GM19035 (cell line): ENCODE measurements around the gene CHAT.

Source experiments
- ATAC-seq: cut with Tn5 transposase; IDR thresholded peaks from one replicate; pipeline ENCODE4 v1.9.1; 2021; ENCODE audit not compliant: unreplicated experiment

The CHAT gene

DNA sequence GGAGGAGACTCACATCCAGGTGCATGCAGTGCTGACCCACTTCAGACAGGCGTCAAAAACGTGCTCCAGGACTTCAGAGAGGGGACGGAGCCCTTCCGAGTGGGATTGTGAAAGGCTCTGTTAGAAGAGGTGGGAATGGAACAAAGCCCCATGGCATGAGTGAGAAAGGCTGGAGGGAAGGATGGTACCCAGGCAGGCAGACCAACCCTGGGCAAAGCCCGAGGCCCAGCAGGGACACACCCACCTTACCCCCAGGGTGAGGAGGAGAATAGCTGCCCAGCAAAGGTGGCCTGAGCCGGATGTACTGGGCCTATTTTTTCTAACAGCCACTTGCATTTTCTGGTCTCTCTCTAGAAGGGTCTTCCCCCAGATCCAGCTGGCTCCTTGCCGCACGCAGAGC lies 14.8 kb downstream of the CHAT start:
- no peak for ATAC-seq

DNA sequence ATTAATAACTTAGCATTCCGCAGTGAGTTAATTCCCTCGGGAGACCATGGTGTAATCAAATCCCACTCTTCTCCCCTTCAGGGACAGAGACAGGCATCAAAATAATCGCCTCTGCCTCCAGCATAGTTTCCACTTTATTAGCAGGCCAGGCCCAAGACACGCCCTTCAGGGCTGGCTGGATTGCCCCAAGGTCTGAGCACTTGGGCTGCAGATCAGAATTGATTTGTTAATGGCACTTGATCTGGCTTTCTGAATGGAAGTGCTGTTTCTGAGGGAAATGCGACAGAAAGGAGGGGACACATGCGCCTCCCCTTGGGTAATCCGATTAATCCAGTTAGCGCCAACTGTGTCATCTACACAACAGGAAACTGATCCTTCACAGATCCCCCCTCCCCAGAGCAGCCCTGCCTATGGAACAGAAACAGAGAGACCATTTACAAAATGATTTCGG lies 15.6 kb downstream of the CHAT start:
- ATAC-seq: no peak

DNA sequence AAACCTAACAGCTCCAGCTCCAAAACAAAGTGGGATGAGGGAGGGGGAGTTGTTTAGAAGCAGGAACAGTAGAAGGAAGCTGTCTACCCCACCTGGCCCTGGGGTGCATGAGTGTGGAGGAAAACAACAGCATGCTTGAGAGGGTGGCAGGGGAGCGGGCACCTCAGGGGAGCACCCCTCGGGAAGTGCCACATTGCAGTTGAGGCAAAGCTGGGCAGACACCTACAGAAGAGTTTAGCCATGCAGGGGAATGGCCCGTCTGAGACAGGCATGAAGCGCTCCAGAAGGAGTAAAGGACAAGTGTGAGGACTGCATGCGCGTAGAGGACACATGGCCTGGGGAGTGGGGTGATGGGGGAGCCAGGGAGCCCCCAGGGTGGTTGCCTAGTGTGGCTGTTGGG lies 18.1 kb downstream of the CHAT start:
- ATAC-seq: no peak

DNA sequence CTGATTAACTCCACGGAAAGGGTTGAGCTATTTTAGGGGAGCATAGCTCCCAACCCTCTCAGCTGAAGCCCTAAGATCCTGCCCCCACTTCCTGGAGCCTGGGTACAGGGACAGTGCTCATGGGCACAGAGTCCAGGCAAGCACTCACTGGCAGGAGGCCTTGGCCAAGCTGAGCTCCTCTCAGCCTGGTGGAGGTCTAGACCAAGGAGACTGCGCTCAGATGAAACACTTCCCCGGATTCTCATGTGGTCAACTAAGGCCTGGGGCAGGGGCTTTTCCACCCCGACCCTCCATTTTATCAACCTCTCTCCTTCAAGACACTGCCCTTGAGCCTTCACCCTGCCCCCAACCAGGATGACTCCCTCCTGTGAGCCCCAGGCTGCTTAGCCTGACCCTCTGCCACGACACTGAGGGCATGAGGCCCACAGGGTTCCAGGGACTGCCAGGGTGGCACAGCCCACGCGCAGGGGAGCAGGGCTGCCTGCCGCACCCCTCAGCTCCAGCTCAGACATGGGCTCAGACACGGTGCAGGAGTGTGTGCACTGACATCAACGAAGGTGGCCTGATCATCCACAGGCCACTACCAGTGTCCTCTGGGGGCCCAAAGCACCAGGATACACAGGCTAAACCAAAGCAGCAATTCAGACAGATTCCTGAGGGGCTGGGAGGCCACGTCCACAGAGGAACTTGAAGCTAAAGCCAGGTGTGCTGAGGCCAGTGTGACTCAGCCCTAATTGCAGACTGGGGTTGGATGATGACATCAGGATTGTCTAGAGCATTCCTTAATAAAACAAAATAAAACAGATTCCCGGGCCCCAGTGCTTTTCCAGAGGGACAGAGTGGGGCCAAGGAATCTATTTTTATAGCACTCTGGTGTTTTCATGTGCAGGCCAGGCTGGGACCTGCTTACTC lies 18.8 kb downstream of the CHAT start:
- no peak for ATAC-seq

DNA sequence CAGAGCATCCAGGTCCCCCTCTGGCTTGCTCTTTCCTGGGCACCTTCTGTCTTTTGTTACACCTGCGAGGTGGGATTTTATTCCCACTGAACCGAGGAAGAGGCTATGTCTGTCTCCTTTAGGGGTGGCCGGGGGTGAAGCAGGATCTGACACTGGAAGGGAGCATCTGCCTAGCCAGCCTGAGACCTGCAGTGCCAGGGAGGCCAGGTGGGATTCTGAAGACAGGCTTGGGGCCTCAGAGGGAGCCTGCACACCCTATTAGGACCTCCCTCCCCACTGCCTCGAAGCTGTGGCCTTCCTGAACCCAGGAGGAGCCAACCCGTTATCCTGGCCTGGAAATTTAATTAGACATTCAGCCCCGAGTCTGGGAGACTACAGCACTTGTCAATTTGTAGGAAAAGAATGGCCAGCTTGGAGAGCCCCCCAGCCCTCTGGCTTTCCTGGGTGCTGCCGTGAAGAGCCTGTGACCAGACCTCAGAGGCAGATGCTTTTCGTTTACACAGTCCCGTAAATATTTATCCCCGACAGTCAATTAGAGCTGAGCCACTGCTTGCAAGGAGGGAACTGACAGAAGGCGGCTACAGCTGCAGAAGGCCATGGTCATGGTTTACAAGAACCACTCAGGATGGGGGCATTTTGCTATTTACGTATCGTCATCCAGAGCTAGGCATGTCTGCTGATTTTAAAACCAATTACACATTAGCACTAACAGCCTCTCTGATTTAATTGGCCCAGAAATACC lies 19.7 kb downstream of the CHAT start:
- ATAC-seq: no peak

DNA sequence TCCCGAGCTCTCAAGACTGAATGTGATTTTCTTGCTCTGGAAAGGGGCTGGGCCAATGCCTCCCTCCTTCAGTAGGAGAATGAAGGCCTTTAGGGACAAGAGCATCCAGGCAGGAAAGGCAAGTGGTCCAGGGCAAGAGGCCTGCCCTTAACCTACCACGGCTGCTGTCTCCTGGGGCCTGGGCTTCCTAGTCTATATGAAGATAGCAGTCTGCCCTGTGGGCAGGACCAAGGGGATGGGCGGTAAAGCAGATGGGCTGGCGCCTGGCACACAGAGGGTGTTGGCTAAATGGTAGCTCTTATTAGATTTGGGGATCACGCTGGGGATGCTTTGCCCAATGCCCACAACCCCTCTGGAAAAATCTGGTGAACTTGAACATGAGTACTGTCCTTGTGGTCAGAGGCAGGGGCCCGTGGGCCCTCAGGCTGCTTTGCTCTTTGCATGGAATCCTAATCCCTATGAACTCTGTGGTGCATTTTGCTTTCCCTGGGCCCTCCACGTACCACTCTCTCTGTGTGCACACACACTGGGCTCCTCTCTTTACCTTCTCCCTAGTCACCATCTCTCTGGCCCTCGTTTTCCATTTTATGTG lies 20.3 kb downstream of the CHAT start:
- ATAC-seq: no peak

DNA sequence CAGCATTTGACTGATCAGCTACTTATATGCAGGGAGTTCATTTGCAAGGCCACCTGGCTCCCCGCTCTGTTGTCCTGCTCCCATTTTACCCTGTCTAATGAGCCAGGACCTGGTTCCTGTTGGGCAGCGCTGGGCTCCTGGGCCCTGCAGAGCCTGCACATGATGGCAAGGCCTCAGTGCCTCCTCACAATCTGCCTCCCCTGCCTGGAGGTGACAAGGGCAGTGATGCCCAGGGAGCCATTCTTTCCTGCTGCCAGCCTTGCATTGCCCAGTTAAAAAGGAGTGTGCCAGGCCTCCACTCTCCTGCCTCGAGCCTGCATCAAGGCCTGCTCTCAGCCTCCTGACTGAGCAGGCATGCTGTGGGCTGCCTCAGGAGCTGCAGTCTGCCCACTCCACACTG lies 28.5 kb downstream of the CHAT start:
- no peak for ATAC-seq

DNA sequence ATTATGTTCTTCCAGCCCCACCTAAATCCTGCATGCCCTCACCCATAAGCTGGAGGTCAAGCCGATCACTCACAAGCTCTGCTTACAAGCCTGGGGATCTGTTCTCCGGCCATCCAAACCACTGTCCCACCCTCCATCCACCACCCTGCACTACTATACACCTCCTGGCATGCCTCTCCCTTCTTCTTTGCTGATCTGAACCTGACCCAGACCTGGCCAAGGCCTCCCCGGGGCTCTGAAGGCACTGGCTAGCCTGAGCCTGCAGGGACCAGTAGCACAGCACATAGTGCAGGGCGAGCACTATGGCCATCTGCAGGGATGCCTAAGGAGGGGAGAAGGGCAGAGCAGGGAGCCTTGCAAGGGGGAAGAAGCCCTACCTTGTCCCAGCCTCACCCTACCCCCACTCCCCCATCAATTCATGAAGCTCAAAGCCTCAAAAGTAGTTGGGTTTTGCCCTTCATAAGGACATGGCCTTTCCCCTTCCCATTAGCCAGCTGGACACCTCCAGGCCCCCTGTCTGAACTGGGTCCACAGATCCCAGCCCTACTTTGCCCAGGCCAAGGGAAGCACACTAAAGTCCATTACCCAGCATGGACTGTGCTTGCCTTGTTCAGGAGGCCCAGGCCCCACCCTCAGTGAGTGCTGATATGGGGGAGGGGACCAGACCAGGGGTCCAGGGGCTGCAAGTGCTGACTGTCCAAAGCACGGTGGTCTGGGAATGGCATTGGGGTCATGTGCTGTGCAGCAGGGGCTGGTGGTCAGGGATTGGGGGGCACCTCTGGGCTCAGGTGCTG lies 29.6 kb downstream of the CHAT start:
- no peak for ATAC-seq

DNA sequence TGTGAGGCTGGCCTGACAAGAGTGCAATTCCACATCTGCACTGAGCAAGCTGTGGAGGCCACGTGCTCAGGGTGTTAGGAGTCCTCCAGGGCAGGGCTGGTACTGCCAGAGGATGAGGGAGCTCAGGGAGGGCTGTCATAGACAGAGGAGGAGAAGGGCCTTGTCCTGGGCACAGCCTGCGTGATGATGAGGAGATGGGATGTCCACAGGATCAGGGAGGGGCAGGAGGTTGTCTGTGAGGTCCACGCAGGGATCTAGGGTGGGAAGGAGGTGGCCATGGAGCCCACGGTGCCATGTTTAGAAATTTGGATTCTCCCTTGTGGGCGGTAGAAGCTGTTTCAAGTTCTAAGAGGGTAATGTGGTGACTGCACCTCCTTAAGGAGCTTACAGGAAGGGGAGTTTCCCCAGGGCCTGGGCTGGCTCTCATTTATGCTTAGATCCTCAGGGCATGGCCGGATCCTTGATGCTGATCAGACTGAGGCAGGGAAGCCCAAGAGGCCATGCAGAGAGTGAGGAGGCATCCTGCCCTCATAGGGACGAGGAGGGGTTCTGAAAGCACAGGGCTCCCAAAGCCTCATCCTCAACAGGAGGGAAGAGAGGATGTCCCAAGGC lies 30.3 kb downstream of the CHAT start:
- no peak for ATAC-seq

DNA sequence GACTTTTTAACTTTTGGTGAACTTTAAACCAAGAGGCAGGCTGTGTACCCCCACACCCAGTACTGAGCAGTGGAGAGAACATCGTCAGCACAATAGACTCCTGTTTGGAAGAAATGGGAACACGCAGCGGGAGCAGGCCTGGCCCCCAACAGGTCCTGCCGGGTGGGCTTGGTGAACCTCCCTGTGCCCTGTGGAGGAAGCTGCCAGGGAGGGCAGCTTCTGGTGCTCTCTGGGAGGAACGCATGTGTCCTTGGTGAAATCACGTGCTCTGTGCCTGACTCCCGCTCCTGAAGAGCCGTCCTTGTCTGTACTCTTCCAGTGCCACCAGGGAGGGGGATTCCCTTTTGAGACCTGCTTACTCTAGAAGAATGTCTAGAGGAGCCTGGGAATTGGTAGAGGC lies 31.6 kb downstream of the CHAT start:
- ATAC-seq: no peak

DNA sequence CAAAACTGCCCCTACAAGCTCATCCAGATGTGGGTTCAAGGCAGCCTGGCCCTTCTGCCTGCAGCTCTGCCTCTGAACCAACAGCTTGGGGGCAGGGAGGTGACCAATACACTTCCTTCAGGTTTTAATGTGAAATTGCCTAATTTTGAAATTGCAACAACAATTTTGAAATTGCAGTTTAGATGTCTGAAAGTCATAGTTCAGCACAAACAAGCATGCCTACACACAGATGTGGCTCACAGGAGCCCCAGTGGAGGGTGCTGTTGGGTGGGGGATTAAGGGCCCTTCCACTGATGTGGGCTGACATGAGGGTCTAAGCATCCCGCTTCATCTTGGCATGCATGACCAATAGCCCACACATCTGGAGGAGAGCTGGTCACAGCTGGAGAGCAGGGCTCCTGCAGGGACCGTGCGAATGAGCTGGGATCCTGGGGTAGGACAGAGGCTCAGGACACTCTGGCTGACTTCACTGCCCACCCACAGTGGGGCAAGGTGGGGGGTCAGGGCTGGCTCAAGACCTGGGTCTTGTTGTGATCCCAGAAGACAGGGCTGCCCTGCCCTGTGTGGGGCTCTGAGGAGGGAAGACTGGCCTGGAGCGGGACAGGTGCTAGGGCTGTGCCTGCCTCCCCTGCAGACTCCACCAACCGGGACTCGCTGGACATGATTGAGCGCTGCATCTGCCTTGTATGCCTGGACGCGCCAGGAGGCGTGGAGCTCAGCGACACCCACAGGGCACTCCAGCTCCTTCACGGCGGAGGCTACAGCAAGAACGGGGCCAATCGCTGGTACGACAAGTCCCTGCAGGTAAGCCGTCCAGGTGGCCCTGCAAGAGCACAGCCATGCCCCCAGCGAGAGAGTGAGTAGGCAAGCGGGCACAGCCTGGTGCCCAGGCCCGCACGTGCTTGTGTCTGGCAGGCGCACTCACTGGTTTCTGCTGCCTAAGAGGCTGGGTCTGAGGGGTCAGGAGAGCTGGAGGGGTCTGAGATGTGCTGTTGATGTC lies 32.3 kb downstream of the CHAT start:
- no peak for ATAC-seq

DNA sequence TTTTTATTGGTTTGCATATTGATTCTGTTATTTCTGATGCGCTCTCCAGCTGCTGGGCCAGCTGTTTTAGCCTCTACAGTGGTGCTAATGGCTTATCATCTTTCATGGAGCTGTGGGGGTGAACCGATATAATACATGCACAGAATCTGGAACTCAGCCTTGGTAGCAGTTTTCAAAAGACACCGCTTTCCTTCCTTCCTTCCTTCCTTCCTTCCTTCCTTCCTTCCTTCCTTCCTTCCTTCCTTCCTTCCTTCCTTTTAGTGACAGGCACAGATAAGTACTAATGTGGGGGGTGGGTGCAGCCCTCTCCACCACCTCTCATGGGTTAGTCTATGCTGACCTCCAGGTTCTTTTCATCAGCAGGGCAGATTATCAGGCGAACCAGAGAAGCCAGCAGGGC lies 33.7 kb downstream of the CHAT start:
- ATAC-seq: no peak

DNA sequence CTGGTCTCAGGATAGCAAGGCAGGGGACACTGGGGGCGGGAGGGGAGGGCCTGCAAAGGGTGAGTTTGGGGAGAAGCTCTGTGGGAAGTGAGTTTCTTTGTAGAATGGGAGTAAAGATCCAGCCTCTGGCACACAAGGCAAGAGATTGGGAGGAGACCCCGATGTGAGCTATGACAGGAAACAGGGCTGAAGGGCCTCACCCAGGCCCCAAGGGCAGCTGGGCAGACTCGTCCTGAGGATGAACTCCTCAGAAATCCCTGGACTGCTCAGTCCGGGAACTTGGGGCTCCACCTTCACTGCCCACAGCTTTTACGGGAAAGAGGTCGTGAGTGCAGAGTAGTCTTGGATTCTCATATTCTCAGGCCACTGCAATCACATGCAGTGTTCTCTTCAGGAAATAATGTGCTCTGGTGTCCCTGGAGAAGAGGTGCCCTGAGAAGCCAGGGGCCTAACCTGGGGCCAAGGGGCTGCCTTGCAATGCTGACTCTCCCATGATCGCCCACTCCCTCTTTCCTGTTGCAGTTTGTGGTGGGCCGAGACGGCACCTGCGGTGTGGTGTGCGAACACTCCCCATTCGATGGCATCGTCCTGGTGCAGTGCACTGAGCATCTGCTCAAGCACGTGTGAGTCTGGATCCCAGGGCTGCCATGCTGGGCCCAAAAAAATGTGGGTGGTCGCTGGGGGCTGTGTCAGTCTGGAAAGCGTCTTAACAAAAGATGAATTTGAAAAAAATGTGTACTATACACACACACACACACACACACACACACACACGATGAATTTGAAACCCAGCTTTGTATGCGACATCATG lies 34.4 kb downstream of the CHAT start:
- ATAC-seq: no peak

DNA sequence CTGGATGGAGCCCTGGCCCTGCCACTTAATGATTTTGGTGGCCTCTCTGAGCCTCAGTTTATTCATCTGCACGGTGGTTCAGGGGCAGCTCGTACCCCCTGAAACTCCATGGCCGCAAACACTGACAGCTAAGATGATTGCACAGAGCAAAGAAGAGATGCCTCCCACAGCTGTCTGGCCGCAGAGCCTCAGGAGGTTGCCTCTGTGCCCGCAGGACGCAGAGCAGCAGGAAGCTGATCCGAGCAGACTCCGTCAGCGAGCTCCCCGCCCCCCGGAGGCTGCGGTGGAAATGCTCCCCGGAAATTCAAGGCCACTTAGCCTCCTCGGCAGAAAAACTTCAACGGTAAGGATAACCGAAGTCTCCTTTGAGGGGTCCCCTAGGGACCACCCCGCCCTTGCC lies 35.5 kb downstream of the CHAT start:
- ATAC-seq: no peak

DNA sequence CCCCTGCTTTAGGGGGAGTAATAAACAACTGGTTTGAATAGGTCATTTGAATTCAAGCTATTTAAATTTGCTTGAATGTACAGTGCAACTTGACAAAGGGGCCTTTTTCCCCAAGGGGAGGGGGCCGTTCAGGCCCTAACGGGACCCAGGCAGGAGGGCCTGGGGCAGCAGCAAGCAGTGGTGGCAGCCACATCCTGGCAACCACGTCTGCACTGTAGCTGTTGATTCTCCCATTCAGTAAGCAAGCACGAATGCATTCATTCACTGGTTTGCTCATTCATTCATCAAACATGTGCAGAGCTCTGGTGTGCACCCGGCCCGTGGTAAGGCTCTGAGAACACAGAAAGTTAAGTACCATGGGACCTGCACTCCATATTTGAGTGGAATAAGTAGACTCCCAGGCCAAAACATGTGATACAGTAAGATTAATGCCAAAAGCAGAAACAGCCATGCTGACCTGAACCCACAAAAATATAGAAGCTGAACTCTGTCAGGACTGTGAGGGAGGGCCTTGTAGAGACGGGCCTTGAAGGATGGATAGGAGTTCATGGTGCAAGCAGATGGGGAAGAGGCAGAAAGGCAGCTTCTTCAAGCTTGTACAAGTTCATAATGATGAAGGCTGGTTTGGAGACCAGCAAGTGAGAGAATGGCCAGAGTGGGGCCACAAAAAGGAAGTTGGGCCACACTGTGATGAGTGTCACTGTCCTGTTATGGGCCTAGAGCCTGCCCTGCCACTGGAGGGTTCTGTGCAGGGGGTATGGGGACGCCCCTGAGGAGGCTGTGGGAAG lies 36.3 kb downstream of the CHAT start:
- ATAC-seq: no peak

DNA sequence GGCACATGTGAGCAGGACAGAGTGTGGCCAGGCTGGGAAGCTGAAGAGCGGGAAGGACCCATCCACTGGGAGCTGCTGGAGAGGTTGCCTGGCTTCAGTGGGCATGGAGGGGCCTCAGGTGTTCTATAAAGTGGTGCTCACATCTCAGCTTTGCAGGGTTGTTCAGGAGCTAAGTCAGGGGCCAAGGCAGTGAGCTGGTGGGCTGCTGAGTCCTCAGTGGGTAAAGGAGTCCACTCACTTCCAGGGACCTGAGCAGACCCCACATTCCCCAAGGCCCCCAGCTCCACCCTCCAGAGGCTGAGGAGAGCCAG lies 36.8 kb downstream of the CHAT start:
- ATAC-seq: no peak

DNA sequence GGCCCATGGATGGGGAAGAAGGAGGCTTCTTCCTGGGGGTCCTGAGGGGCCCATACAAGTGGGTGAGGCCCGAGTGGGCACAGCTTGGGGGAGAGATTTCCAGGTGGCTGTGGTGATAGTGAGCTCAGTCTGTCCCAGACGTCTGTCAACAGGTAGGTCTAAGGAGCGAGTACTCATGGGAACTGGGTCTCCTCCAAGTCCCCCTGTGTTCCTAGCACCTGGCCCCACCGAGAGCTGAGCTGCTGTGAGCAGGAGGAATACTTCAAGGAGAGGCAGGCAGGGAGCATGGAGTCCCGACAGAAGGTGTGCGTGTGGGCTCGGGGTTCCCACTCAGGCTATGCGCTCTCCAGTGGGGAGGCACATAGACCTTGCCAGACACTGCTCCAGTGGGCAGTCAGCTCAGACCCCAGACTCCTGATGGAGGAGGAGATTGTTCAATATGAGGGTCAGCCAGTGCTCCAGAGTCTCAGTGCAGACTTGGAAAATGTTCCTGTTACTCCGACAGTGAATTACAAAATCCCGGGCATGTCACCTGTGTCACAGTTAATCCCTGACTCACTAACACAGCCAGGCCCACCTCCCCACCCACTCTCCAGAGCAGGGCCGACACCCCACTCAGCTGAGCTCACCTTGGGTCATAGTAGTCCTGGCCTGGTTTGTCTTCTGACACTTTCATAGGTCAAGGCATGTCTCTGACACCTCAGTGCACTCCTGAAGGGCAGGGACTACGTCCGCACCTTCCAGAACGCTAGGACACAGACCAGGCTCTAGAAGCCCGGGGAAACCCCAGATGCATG lies 37.4 kb downstream of the CHAT start:
- no peak for ATAC-seq
